ENCODE data around the gene XRCC4.

DNA sequence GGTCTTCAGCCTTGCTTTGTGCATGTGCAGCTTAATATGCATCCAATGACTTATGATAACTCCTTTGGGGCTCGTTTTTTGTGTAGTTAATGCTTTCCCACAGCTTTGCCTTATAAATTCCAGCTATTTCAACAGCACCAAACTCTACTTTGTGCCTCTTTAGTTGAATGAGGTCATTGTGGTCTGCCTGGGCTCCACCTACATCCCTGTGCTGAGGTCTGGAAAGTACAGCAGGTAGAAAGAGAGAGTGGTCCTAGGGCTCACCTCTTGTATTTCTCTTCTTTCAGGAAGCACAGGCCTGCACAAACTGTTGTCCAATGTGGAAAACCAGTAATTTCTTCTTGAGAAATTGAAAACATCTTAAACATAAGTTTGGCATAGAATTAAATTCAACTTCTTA is 167.2 kb downstream of the XRCC4 start:
- TF ChIP-seq POLR2A (IDR thresholded peaks at IDR 0.05; ENCODE audit: low read depth, low read length), result no peak
- no peak for TF ChIP-seq POLR2AphosphoS5 (IDR thresholded peaks at IDR 0.05; ENCODE audit: low read depth, low read length)
- TF ChIP-seq SPI1 (IDR thresholded peaks at IDR 0.05; ENCODE audit: low read depth, low read length), result no peak
- no peak for TF ChIP-seq PAX5 (IDR thresholded peaks at IDR 0.05; ENCODE audit: insufficient read depth, low read length, severe bottlenecking)

Measured in GM12891 (cell line).